ENCODE data around the gene ETFRF1. TPM values are rescaled to one million over a fixed set of nuclear protein-coding genes. Genes with fewer than 3 reads are reported as not detected.

The ETFRF1 gene, protein sequence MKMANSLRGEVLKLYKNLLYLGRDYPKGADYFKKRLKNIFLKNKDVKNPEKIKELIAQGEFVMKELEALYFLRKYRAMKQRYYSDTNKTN
- 10 to 100 TPM in 1 of 2 donors, 1 to 10 TPM in 1; 9.7 to 21.4 TPM for total RNA-seq
- 21.4 TPM for polyA plus RNA-seq (2013, experiment 1 of 2)
- 21.9 TPM for polyA plus RNA-seq (2013, experiment 2 of 2)
- long read RNA-seq, experiment 1, transcript ETFRF1-201 (3 exons, 1,134 nt): major isoform, 5 of 8 reads
- long read RNA-seq, experiment 1, partial matches to known transcripts: 1 of 8 reads
- long read RNA-seq, experiment 1, other reads (novel, unspliced or antisense): 2 of 8 reads
- long read RNA-seq, experiment 2, transcript ETFRF1-201 (3 exons, 1,134 nt): major isoform, 6 of 9 reads
- long read RNA-seq, experiment 2, partial matches to known transcripts: 0 of 9 reads
- long read RNA-seq, experiment 2, other reads (novel, unspliced or antisense): 0 of 9 reads
- long read RNA-seq, experiment 3, transcript ETFRF1-201 (3 exons, 1,134 nt): major isoform, 24 of 40 reads
- long read RNA-seq, experiment 3, partial matches to known transcripts: 0 of 40 reads
- long read RNA-seq, experiment 3, other reads (novel, unspliced or antisense): 15 of 40 reads
- long read RNA-seq, experiment 4, transcript ETFRF1-211 (3 exons, 1,259 nt): minor isoform, 7 of 58 reads
- long read RNA-seq, experiment 4, transcript ETFRF1-201 (3 exons, 1,134 nt): major isoform, 49 of 58 reads
- long read RNA-seq, experiment 4, partial matches to known transcripts: 0 of 58 reads
- long read RNA-seq, experiment 4, other reads (novel, unspliced or antisense): 0 of 58 reads

DNA sequence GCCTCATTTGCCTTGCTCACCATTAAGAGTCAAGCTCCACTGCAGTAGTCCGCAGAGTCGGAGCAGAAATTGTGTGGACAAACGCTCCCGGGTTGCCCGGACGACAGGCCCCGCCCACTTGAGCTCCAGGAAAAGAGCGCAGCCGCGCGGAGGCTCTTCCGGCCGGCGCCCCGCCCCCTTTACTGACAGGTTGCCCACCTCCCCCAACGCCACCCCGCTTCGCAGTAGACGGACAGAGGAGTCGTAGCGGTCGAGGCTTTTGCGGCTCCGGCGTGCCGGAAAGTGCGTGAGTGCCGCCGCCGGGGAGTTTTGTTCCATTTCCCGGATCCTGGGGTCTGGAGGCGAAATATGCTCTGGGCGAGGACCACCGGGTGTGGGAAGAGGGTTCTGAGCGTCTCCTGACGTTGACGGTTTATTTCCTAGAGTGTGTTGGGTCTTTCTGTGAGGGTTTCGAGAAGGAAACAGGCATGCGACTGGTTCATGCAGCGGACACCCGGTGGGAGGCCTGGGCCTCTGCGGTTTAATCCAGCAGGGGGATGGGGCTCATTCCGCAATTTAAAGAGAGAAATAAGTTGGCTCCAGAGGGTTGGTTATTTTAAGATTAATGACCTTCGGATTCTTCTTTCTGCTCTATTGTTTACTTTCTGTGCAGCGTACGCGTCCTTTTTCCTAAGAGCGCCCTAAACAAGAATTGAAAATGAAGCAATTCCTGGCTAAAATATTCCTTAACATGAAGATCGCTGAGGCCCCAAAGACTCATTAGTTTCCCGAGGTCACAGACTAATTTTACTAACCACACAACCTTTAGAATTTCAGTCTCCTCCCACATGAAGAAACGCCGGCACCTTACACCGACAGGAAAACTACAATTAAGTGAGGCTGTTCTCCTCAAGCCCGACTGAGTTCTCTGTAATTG lies at the start of gene ETFRF1, which contains the start of gene DNAI7:
TSS of gene ETFRF1 (plus strand) at position 182 of the 916 bp plus-strand sequence. CDS start 8,720 bp downstream, outside the sequence.
TSS of gene DNAI7 (minus strand) at position 105 of the 916 bp plus-strand sequence. CDS start at position 23, 82 bp downstream.
- peak within 1 kb of the TSS; percentile 87 for H3K4me3 ChIP-seq (ENCODE audit: low read length)
- peak within 1 kb of the TSS; percentile 81 for H3K9ac ChIP-seq (ENCODE audit: extremely low read depth, low read length, poor library complexity, severe bottlenecking)
- peak within 1 kb of the TSS; percentile 82 for H3K27ac ChIP-seq (ENCODE audit: low read depth, low read length)
- Mint-ChIP-seq H3K4me1 (peaks cover 20% of the 10 kb centered on the region), H3K9me3 (no peaks in the 10 kb centered on the region), H3K27ac (peak within 1 kb of the TSS; percentile 98), H3K4me3 (peak within 1 kb of the TSS; percentile 92), H3K36me3 (ENCODE audit: low read depth) (peaks cover 3% of the 10 kb centered on the region), H3K27me3 (ENCODE audit: insufficient read depth) (no peaks in the 10 kb centered on the region)
- DNase-seq: peak; percentile 100
- WGBS, 2 experiments (ENCODE audit: insufficient coverage in 1 of 2, insufficient read length in 1 of 2): 1 to 2% methylated on average over 32 to 53 of the region's 54 CpGs
- TF ChIP-seq, protein P1, sequence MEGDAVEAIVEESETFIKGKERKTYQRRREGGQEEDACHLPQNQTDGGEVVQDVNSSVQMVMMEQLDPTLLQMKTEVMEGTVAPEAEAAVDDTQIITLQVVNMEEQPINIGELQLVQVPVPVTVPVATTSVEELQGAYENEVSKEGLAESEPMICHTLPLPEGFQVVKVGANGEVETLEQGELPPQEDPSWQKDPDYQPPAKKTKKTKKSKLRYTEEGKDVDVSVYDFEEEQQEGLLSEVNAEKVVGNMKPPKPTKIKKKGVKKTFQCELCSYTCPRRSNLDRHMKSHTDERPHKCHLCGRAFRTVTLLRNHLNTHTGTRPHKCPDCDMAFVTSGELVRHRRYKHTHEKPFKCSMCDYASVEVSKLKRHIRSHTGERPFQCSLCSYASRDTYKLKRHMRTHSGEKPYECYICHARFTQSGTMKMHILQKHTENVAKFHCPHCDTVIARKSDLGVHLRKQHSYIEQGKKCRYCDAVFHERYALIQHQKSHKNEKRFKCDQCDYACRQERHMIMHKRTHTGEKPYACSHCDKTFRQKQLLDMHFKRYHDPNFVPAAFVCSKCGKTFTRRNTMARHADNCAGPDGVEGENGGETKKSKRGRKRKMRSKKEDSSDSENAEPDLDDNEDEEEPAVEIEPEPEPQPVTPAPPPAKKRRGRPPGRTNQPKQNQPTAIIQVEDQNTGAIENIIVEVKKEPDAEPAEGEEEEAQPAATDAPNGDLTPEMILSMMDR (conservative IDR thresholded peaks at IDR 0.05): peak; percentile 60
- H3K27me3 ChIP-seq (ENCODE audit: control insufficient read depth, insufficient read depth, low read length, poor library complexity, severe bottlenecking): no peaks in the 10 kb centered on the region
- H3K9me3 ChIP-seq (ENCODE audit: control insufficient read depth, low read length): no peaks in the 10 kb centered on the region
- H3K4me1 ChIP-seq (ENCODE audit: control insufficient read depth, insufficient read depth, low read length): no peaks in the 10 kb centered on the region
- peaks cover 7% of the 10 kb centered on the region for H3K36me3 ChIP-seq (ENCODE audit: control insufficient read depth, insufficient read depth, low read length)

DNA sequence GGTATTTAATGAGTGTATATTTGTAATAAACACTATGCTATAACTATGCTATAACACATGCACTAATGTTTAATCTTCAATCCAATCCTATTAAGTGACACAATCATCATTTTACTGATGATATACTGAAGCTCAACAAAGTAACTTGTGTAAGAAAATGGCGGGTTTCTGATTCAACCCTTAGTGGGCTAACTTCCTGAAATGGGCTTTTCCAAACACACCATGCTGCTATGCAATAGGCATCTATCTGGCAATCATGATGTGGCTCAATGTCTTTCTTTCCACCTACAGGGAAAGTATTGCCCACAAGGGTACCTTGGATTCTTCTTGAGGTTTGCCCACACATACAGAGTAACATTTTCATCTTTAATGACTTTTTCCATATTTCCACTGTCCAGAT lies 48.4 kb upstream of the ETFRF1 start:
- Mint-ChIP-seq H3K4me3 (no peak overlapping the region), H3K27me3 (ENCODE audit: insufficient read depth) (no peaks in the 10 kb centered on the region), H3K9me3 (no peaks in the 10 kb centered on the region), H3K27ac (no peak overlapping the region), H3K36me3 (ENCODE audit: low read depth) (no peaks in the 10 kb centered on the region), H3K4me1 (peaks cover 4% of the 10 kb centered on the region)
- H3K9me3 ChIP-seq (ENCODE audit: control insufficient read depth, low read length): no peaks in the 10 kb centered on the region
- WGBS, 2 experiments (ENCODE audit: insufficient coverage in 1 of 2, insufficient read length in 1 of 2): 97 to 100% methylated on average over 1 of the region's 1 CpG
- no peaks in the 10 kb centered on the region for H3K27me3 ChIP-seq (ENCODE audit: control insufficient read depth, insufficient read depth, low read length, poor library complexity, severe bottlenecking)
- H3K9ac ChIP-seq (ENCODE audit: extremely low read depth, low read length, poor library complexity, severe bottlenecking): no peak overlapping the region
- no peaks in the 10 kb centered on the region for H3K4me1 ChIP-seq (ENCODE audit: control insufficient read depth, insufficient read depth, low read length)
- TF ChIP-seq, protein P1 (conservative IDR thresholded peaks at IDR 0.05): no peak
- no peak overlapping the region for H3K27ac ChIP-seq (ENCODE audit: low read depth, low read length)
- H3K4me3 ChIP-seq (ENCODE audit: low read length): no peak overlapping the region
- no peak for DNase-seq
- H3K36me3 ChIP-seq (ENCODE audit: control insufficient read depth, insufficient read depth, low read length): no peaks in the 10 kb centered on the region

DNA sequence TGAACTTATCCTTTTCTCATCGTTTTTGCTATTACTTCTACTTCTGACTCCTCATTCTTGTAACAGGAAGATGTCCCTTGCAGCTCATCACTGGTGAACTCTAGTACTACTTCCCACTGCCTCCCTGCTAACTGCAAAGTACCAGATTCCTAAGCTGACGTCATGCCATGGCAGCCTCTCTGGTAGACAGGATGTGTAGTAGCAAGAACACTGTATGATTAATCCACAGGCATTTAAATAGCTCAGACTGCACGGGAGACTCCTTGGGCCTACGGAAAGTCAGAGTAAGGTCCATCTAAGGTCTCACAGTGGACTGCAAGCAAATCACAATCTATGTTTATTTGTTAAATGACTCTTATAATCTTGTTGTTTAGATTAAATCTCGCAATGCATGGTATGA lies 43.6 kb upstream of the ETFRF1 start:
- Histone ChIP-seq H3K27ac (ENCODE audit: low read depth, low read length) (no peak overlapping the region), H3K27me3 (ENCODE audit: control insufficient read depth, insufficient read depth, low read length, poor library complexity, severe bottlenecking) (no peaks in the 10 kb centered on the region), H3K4me1 (ENCODE audit: control insufficient read depth, insufficient read depth, low read length) (no peaks in the 10 kb centered on the region), H3K36me3 (ENCODE audit: control insufficient read depth, insufficient read depth, low read length) (no peaks in the 10 kb centered on the region), H3K9me3 (ENCODE audit: control insufficient read depth, low read length) (no peaks in the 10 kb centered on the region), H3K9ac (ENCODE audit: extremely low read depth, low read length, poor library complexity, severe bottlenecking) (no peak overlapping the region), H3K4me3 (ENCODE audit: low read length) (no peak overlapping the region)
- Mint-ChIP-seq H3K36me3 (ENCODE audit: low read depth) (no peaks in the 10 kb centered on the region), H3K9me3 (no peaks in the 10 kb centered on the region), H3K4me3 (no peak overlapping the region), H3K4me1 (peaks cover 6% of the 10 kb centered on the region), H3K27me3 (ENCODE audit: insufficient read depth) (no peaks in the 10 kb centered on the region), H3K27ac (no peak overlapping the region)
- TF ChIP-seq, protein P1 (conservative IDR thresholded peaks at IDR 0.05): no peak
- peak; percentile 62 for DNase-seq
- WGBS, 2 experiments (ENCODE audit: insufficient coverage in 1 of 2, insufficient read length in 1 of 2): 78 to 100% methylated on average over 1 to 5 of the region's 5 CpGs
